Measurements from ENCODE around the gene KCTD3. TPM values are rescaled to one million over a fixed set of nuclear protein-coding genes. Genes with fewer than 3 reads are reported as not detected.
A peak's percentile ranks its signal among the peaks of the same experiment; 100 is the strongest.

KCTD3 gene
- total RNA-seq, 1 experiment from 2014 or later = 65.6 TPM

DNA sequence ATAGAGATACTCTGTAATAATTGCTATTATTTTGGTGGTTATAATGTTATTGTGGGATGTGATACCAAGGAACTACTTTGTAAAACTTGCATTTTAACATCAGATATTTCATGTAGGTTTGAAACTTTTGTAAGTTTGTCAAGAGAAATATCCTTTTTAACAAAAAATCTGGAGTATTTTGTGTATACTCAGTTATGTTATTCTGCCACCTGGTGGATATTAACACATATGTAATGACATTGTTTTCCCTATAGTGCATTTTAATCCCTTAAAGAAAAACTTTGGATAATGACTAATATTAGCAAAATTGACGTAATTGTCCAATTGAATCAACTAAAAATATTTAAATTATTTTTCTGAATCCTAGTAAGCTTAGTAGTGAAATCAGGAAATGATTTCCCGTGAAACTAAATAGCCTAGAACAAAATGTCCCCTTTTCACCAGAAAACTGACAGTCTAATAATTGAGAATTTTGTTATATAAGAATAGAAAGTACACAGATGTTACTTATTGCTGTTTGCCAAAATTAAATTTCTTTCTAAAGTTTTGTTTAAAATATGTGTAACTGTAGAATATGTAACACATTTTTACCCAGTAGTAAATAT lies 39.6 kb downstream of the KCTD3 start:
- Histone ChIP-seq H3K4me1 (no peaks in the 10 kb centered on the region), H3K27ac (no peak overlapping the region), H3K27me3 (no peaks in the 10 kb centered on the region), H3K36me3 (peaks cover 62% of the 10 kb centered on the region), H3K9me3 (replicated peaks) (no peaks in the 10 kb centered on the region), H3K4me3 (no peak overlapping the region)
- peak in 1 of 2 experiments; percentile 21 for DNase-seq

- no peaks in the 10 kb centered on the region for H3K4me1 ChIP-seq
- H3K27me3 ChIP-seq = no peaks in the 10 kb centered on the region
- no peak overlapping the region for H3K27ac ChIP-seq
- no peak overlapping the region for H3K4me3 ChIP-seq
- H3K9me3 ChIP-seq (replicated peaks) = no peaks in the 10 kb centered on the region
- DNase-seq = no peak
- peaks cover 62% of the 10 kb centered on the region for H3K36me3 ChIP-seq
Observed at GRCh38 chr1:215607412-215607811, 40.3 kb downstream of the KCTD3 start.

DNA sequence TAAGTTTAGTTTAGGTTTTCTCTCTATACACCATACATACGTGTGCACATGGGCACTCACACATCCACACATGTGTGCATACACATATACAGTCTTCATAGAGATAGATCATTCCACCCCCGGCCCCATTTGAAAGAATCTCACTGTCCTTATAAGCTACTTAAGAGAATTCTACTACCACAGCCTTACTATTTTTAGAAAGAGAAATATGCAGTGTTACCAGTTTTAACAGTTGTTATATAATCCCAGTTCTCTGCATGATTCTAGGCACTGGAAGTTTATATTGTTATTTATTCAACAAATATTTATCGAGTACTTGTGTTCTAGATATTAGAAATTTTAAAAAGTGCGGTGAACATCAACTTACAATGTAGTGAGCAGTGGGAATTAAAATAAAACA lies 41.5 kb downstream of the KCTD3 start:
- no peaks in the 10 kb centered on the region for H3K9me3 ChIP-seq (replicated peaks)
- peaks cover 63% of the 10 kb centered on the region for H3K36me3 ChIP-seq
- no peak overlapping the region for H3K4me3 ChIP-seq
- DNase-seq = no peak
- no peaks in the 10 kb centered on the region for H3K27me3 ChIP-seq
- H3K27ac ChIP-seq = no peak overlapping the region
- no peaks in the 10 kb centered on the region for H3K4me1 ChIP-seq

- Histone ChIP-seq H3K36me3 (peaks cover 66% of the 10 kb centered on the region), H3K4me1 (no peaks in the 10 kb centered on the region), H3K27ac (no peak overlapping the region), H3K4me3 (no peak overlapping the region), H3K9me3 (replicated peaks) (no peaks in the 10 kb centered on the region), H3K27me3 (no peaks in the 10 kb centered on the region)
- DNase-seq = no peak
Observed at GRCh38 chr1:215612391-215612790, 45.3 kb downstream of the KCTD3 start.

- DNase-seq = no peak
- peaks cover 60% of the 10 kb centered on the region for H3K36me3 ChIP-seq
- H3K27me3 ChIP-seq = no peaks in the 10 kb centered on the region
Observed at GRCh38 chr1:215617979-215618378, 50.9 kb downstream of the KCTD3 start.

GRCh38 chr1:215623162-215623561 lies 56.1 kb downstream of the KCTD3 start:
- no peak overlapping the region for H3K27ac ChIP-seq
- H3K36me3 ChIP-seq = peaks cover 35% of the 10 kb centered on the region
- no peaks in the 10 kb centered on the region for H3K27me3 ChIP-seq
- H3K4me1 ChIP-seq = no peaks in the 10 kb centered on the region
- H3K4me3 ChIP-seq = no peak overlapping the region
- no peaks in the 10 kb centered on the region for H3K9me3 ChIP-seq (replicated peaks)
- DNase-seq = no peak

More at GRCh38 chr1:215617979-215618378, 50.9 kb downstream of the KCTD3 start:
- no peaks in the 10 kb centered on the region for H3K4me1 ChIP-seq
- no peaks in the 10 kb centered on the region for H3K9me3 ChIP-seq (replicated peaks)
- no peak overlapping the region for H3K27ac ChIP-seq
- no peak overlapping the region for H3K4me3 ChIP-seq

DNA sequence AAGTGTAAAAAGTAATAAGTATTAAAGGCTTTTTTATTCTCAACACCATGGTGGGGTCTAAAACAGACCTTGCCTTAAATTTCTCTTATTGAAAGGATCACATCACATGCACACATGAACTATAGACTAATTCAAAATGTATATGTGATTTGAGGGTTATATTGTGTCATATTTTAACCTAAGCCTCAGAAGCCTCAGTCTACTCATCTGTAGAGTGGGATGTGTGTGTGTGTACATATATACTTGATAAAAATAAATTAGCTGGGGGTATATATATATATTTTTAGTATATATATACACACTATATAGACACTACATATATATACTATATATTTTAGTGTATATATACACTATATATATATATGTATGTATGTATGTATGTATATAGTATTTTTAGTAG lies 58.8 kb downstream of the KCTD3 start:
- peaks cover 8% of the 10 kb centered on the region for H3K36me3 ChIP-seq
- no peak overlapping the region for H3K4me3 ChIP-seq
- no peak for DNase-seq
- H3K27ac ChIP-seq = no peak overlapping the region
- H3K9me3 ChIP-seq (replicated peaks) = no peaks in the 10 kb centered on the region
- H3K4me1 ChIP-seq = no peaks in the 10 kb centered on the region
- no peaks in the 10 kb centered on the region for H3K27me3 ChIP-seq

DNA sequence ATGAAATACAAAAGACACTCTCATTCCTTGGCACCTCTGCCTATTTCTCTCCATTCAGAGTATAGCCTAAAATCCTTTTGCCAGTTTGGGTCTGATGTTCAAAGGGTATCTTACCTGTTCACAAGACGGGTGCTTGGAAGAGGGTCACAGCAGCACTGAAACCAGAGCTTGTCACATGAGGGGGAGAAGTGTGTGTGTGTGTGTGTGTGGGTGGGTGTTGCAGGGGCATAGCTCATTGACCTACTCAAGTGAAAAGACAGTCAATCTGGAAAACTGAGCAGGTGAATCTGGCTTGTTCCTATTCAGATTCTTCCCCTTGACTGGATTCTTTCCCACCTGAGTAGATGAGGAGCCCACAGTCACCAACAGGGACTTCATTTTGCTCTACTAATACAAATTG lies 63.9 kb downstream of the KCTD3 start:
- Histone ChIP-seq H3K4me3 (no peak overlapping the region), H3K36me3 (no peaks in the 10 kb centered on the region), H3K9me3 (replicated peaks) (no peaks in the 10 kb centered on the region), H3K27ac (no peak overlapping the region), H3K27me3 (no peaks in the 10 kb centered on the region), H3K4me1 (no peaks in the 10 kb centered on the region)
- DNase-seq = no peak

GRCh38 chr1:215631489-215631888 lies 64.4 kb downstream of the KCTD3 start:
- H3K27ac ChIP-seq = no peak overlapping the region
- no peaks in the 10 kb centered on the region; the same call in 1 of the 2 replicates for H3K27me3 ChIP-seq
- no peaks in the 10 kb centered on the region for H3K36me3 ChIP-seq
- peak; percentile 32 to 61 for DNase-seq
- no peaks in the 10 kb centered on the region for H3K9me3 ChIP-seq (replicated peaks)
- H3K4me1 ChIP-seq = no peaks in the 10 kb centered on the region
- H3K4me3 ChIP-seq = no peak overlapping the region

GRCh38 chr1:215635827-215636226 lies 68.7 kb downstream of the KCTD3 start:
- Histone ChIP-seq H3K9me3 (replicated peaks) (no peaks in the 10 kb centered on the region), H3K4me1 (peaks cover 2% of the 10 kb centered on the region; the same call in 1 of the 2 replicates), H3K27me3 (no peaks in the 10 kb centered on the region; the same call in 1 of the 2 replicates), H3K4me3 (no peak overlapping the region), H3K36me3 (no peaks in the 10 kb centered on the region), H3K27ac (no peak overlapping the region)
- no peak for DNase-seq

DNA sequence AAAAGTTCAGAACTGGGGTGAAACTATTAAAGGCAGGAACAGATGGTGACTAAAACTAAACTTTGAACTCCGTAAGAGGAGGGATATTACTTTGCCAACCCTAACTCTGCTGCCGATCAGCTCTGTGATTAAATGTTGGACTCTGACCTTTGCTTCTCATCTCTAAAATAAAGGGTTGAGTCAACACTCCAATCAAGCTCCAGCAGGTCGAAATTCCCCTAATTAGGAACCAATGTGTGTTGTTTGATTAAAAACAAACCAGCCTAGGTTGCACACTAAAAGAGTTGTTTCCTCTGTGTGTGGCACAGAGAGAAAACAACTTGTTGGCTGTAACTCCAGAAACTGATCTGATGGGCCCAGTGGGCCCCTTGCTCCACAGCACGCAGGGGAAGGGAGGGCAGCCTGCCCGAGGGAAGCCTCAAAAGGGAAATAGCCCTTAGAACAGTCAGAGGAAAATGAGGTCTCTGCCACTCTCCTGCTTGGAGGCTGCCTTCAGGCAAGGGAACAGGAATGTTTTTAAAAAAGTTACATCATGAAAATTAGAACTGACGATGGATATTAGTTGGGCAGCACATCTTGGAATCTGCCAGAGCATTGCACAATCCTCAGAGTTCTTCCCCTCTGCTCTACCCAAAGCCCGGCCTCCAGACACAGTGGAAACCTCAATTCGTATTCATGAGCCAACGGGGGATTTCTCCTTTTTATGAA lies 69.3 kb downstream of the KCTD3 start:
- Histone ChIP-seq H3K36me3 (no peaks in the 10 kb centered on the region), H3K4me1 (peaks cover 2% of the 10 kb centered on the region; the same call in 1 of the 2 replicates), H3K27ac (no peak overlapping the region), H3K9me3 (replicated peaks) (no peaks in the 10 kb centered on the region), H3K4me3 (no peak overlapping the region), H3K27me3 (no peaks in the 10 kb centered on the region; the same call in 1 of the 2 replicates)
- DNase-seq = no peak

DNA sequence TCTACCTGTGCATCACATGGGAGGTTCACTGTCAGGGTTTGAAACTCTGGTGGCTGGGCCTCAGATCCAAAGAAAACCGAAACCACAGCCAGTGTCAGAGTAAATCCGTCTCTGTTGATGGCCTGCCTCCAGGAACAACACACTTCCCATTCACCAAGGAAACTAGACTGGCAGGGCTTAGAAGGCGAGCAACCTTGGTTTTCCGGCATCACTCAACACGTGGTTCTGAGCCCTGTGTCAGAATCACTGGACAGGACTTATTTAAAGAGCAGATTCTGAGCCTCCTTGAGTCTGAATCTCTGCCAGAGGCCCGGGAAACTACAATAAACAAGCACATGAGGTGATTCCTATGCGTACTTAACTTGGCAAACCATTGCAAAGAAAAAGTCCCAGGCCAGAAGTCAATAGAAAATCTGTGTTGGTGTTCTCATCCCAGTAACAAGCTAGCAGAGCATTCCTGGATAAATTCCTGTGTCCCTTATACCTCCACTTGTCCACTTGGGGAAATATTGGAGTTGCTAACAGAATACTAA lies 70.0 kb downstream of the KCTD3 start:
- Histone ChIP-seq H3K27me3 (no peaks in the 10 kb centered on the region; the same call in 1 of the 2 replicates), H3K27ac (no peak overlapping the region), H3K9me3 (replicated peaks) (no peaks in the 10 kb centered on the region), H3K4me3 (no peak overlapping the region), H3K36me3 (no peaks in the 10 kb centered on the region), H3K4me1 (peaks cover 2% of the 10 kb centered on the region; the same call in 1 of the 2 replicates)
- DNase-seq = no peak

DNA sequence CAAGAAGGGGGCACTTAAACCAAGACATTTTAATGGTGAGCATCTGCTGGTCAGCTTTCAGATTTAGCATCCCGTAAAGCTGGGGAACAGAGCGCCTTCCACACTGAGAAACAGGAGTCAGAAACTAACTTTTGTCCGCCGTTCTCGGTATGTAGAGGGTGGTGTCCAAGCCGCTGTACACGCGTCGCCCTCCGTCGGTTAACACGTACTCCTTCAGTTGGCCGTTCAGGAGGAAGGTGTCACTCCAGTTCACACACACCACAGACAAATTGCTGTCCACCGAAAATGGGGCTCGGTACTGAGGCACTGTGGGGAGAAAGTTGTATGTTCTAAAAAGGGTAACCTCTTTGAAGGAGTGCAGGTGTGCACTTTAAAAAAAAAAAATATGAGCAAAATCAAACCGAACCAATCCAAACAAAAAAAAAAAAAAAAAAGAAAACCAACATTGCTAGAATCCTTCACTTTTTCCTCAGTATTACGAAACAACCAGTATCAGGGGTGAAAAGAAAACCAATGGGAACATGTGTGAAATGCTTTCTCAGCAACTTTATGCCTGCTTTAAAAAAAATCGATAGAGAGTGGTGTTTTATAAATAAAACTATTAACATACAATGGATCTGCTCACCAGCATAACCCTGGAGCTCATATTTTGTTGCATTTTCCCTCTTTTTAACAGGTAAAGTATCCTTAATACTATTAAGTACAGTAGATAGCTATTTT lies 73.5 kb downstream of the KCTD3 start:
- no peak overlapping the region for H3K27ac ChIP-seq
- DNase-seq = no peak
- H3K9me3 ChIP-seq (replicated peaks) = no peaks in the 10 kb centered on the region
- H3K36me3 ChIP-seq = no peaks in the 10 kb centered on the region
- H3K4me3 ChIP-seq = no peak overlapping the region
- H3K4me1 ChIP-seq = peaks cover 2% of the 10 kb centered on the region; the same call in 1 of the 2 replicates
- no peaks in the 10 kb centered on the region; the same call in 1 of the 2 replicates for H3K27me3 ChIP-seq

DNA sequence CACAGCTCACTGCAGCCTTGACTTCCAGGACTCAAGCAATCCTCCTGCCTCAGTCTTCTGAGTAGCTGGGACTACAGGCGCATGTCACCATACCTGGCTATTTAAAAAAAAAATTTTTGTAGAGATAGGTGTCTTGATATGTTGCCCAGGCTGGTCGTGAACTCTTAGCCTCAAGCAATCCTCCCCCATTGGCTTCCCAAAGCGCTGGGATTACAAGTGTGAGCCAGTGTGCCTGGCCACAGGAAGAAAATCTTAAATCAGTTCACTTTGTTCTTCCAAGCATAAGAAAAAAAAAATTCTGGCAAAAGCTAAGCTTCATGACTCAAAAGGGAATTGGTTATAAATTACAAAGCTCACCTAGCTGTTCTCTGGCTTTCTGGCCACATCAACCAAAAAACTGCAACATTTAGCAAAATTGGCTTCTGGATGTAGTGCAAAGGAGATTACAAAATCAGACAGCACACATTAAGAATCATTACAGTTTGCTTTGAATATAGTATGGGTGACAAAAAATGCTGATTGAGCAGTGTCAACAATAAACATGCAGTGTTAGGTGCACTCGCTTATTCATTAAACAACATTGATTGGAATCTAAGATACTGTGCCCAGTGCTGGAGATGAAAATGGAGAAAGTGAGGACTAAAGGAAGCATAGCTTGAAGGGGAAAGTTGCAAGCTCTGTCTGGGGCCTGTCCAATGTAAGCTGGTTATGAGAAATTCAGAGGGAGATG lies 76.7 kb downstream of the KCTD3 start:
- Histone ChIP-seq H3K27ac (no peak overlapping the region), H3K9me3 (replicated peaks) (no peaks in the 10 kb centered on the region), H3K4me3 (no peak overlapping the region), H3K27me3 (no peaks in the 10 kb centered on the region), H3K4me1 (no peaks in the 10 kb centered on the region), H3K36me3 (no peaks in the 10 kb centered on the region)
- DNase-seq = no peak
